T1000 (cell line): ENCODE measurements around the gene UBP1.
A peak's percentile ranks its signal among the peaks of the same experiment; 100 is the strongest.
"Not testable (repeated sequence)": the region's sequence is repeated elsewhere in the genome, so short reads cannot be mapped to it uniquely, and the experiment has no call there.

Experiments used
- DNase-seq: peaks from one replicate; lab custom pipeline; 2025; ENCODE audit warnings: mixed read lengths; lab: John Stamatoyannopoulos, UW

UBP1 gene, protein sequence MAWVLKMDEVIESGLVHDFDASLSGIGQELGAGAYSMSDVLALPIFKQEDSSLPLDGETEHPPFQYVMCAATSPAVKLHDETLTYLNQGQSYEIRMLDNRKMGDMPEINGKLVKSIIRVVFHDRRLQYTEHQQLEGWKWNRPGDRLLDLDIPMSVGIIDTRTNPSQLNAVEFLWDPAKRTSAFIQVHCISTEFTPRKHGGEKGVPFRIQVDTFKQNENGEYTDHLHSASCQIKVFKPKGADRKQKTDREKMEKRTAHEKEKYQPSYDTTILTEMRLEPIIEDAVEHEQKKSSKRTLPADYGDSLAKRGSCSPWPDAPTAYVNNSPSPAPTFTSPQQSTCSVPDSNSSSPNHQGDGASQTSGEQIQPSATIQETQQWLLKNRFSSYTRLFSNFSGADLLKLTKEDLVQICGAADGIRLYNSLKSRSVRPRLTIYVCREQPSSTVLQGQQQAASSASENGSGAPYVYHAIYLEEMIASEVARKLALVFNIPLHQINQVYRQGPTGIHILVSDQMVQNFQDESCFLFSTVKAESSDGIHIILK

DNA sequence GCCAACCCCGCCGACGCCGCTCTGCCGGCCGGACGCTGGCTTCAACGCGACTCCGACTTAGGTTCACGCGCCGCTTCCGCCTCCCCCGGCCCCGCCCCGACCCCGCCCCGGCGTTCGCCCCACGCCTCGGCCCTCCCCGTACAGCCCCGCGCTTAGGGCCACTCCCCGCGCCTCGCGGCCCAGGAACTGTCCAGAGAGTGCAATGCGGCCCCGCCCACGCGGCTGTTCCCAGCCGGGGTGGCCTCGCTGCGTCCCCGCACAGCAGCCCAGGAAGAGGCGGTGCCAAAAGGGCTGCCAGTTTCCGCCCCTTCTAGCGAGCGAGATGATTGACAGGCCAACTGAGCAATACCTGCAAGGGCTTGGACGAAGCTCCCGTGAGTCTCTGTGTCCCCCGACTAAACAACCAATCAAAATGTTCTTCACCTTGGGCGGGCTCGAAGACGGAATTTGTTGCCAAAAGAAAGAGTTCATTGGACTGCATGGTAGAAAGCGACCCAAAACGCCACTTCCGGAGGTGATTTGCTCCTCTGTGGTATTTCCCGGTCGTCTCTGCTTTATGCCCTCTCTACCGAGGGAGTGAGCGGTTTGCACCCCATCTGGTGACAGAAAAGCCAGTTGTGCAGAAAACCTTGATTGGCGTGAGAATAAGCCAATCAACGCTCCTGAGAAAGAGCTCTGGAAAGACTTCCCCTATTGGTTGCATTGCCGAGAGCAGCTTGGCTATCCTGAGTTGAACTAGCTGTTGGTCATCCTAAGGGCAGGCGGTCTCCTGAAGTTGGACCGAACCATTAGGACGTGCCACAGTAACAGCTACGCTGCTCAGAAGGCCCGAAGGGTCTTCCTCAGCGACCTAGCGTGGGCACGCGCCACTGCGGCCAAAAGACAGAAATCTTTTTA, at the start of gene UBP1:
TSS of gene UBP1 (minus strand) at position 78 of the 897 bp plus-strand sequence. CDS start 557 bp downstream, outside the sequence.
- DNase-seq: peak; percentile 99

DNA sequence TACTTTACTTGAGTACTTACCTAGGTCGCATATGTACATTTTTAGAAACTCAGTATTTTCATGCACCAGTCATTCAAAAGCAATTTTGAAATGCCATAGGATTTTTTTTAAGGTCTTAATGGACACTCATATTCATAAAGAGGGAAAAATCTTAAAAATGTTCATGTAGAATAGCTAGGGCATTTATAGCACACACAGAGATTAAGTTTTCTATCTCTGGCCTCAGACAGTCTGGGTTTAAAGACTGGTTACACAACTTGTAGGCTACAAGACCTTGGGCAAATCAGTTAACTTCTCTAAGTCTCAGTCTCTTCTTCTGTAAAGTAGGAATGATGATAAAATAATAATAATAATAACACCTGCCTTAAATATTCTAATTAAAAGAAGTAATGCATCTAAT, 48.5 kb upstream of the UBP1 start:
- DNase-seq: no peak

DNA sequence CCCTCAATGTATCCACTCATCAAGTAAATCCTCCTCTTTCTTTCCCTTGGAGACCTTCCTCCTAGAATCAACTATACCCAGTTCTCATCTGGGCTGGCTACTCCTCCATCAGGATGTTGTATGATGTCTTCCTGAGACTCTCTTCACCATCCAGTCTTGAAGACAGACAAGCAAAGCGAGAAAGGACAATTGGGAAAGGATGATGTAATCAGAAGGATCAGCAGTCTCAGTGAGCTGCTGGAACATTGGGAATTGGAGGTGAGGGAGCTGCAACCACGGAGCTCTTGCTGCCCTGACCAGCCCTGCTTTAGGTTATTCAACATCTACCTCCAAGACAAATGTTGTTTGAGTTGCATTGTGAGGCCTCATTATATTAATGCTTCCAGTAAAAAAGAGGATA, 48.0 kb upstream of the UBP1 start:
- DNase-seq: no peak

DNA sequence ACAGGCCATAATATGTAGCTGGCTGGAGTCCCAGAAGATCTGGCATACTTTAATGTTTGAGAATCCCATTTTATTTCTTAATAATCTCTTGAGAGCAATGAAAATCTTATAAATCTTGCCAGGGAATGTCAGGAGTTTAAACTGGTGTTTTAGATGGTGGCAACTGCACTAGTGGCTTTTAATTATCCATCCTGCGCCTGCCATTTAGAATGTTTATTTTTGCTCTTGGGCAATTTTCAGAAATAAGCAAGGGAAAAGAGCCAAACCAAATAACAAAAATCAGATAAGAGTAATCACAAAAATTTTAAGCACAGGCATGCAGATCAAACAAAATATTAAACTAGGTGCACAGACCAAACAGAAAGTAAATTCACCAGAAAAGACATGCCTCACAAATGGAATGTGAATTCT, 41.9 kb upstream of the UBP1 start:
- DNase-seq: no peak

DNA sequence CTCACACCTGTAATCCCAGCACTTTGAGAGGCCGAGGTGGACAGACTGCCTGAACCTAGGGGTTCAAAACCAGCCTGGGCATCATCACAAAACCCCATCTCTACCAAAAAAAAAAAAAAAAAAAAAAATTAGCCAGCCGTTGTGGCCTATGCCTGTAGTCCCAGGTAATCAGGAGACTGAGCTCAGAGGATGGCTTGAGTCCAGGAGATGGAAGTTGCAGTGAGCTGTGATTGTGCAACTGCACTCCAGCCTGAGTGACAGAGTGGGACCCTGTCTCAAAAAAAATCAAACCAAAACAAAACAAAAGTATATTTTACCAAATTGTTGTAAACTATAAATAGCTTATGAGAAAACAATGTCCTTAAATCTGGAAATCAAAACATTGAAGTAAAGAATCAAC, 34.7 kb upstream of the UBP1 start:
- no peak for DNase-seq

DNA sequence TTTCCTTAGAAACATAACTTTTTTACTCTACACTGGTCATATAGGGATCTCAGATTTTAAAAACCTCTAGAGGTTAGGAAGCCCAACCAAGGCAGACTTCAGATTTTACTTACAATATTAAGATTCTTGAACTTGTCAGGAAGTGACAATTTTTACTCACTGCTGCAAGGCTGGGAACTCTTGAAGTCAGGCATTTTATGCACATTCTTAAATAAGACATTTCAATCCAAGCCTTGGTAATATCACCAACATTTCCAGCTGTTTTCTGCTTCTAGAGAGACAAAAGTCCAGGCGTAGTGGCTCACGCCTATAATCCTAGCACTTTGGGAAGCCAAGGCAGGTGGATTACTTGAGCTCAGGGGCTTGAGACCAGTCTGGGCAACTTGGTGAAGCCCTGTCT, 33.6 kb upstream of the UBP1 start:
- DNase-seq: no peak

DNA sequence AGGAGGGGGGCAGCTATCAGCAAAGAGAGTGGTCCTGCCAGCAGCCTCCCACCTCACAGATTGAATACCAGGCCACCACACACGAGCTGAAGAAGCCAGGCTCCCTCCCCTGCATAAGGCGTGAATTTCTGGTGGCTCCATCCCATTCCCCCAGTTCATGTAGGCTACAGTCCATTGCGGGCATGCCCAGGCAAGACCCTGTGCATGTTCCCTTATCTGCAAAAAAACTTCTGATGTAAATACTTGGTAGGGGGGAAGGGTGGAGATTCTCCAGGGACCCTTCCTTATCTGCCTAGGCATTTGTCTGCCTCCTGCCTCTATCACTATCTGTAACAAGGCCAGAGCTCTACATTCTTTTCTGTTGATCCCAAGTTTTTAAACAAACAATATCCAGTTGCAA, 27.6 kb upstream of the UBP1 start:
- DNase-seq: no peak

DNA sequence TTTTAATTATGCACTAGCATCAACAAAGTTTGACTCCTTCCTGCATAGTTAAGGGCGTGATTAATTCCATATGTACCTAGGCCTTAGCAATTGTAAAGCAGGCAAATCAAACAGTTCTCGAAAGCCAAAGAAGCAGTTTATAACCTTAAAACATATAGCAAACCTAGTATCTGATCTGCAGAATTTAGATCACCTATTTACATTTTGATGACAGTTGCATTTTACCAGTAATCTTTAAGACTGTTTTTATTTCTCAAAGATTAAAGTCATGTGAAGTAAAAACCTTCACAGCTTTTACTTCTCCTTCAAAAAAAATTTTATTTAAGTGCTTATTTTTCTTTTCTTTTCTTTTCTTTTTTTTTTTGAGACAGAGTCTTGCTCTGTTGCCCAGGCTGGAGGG, 20.9 kb upstream of the UBP1 start:
- no peak for DNase-seq

DNA sequence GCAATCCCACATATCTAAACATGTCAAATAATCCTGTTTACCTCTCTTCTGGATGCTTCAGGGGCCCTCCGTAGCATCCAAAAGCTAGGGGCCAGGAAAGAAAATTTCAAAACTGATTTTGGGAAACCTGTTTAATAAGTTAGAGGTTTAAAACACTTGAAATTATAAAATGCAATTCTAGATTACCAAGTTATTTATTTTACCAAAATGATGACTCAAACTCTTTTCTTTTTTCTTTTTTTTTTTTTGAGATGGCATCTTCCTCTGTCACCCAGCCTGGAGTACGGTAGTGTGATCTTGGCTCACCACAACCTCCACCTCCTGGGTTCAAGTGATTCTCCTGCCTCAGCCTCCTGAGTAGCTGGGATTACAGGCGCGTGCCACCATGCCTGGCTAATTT, 19.4 kb upstream of the UBP1 start:
- DNase-seq: not testable (repeated sequence)

DNA sequence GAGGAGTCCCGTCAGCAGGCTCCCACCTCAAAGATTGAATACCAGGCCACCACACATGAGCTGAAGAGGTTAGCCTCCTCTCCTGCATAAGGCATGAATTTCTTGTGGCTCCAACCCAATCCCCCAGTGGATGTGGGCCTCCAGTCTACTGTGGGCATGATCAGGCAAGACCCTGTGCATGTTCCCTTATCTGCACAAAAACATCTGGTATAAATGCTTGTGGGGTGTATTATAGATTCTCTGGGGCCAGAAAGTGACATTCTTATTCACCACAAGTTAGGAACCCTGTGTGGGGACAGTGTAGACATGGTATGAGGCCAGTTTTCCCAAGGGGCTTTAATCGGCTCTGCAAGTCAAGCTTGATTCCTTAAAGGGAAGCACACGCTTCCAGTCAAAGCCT, 18.2 kb upstream of the UBP1 start:
- DNase-seq: no peak

DNA sequence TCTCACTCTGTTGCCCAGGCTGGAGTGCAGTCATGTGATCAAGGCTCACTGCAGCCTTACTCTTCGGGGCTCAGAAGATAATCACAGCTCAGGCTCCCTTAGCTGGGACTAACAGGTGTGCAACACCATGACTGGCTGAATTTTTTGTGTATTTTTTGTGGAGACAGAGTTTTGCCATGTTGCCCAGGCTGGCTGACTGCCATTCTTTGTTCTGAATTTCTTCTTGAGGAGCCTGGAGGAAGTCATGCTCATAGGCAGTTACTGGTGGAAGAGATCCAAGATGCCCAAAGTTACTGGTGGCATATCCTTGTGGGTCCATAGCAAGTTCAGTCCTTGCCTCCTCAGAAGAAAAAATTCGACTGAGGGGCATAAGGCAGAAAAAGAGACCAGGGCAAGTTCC, 16.6 kb upstream of the UBP1 start:
- DNase-seq: no peak

DNA sequence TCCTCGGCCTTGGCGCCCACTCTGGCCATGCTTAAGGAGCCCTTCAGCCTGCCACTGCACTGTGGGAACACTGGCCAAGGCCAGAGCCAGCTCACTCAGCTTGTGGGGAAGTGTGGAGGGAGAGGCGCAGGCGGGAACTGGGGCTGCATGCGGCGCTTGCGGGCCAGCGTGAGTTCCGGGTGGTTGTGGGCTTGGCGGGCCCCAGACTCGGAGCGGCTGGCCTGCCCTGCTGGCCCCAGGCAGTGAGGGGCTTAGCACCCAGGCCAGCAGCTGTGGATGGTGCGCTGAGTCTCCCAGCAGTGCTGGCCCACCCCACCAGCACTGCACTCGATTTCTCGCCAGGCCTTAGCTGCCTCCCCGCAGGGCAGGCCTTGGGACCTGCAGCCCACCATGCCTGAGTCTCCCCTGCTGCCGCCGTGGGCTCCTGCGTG, 13.1 kb upstream of the UBP1 start:
- DNase-seq: no peak

DNA sequence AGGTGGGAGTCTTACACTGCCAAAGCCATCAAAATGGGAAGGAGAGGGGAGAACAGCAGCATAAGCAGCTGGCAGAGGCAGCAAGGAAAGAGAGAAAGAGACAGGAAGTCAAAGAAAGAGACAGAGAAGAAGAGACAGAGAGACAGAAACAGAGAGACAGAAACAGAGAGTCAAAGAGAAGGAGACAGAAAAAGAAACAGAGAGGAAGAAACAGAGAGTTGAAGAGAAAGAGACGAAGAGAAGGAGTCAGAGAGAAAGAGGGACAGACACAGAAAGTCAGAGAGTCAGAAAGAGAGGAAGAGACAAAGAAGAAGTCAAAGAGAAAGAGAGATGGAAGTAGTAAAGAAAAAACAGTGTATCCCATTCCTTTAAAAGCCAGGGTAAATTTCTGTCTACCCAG, 11.8 kb upstream of the UBP1 start:
- not testable (repeated sequence) for DNase-seq

DNA sequence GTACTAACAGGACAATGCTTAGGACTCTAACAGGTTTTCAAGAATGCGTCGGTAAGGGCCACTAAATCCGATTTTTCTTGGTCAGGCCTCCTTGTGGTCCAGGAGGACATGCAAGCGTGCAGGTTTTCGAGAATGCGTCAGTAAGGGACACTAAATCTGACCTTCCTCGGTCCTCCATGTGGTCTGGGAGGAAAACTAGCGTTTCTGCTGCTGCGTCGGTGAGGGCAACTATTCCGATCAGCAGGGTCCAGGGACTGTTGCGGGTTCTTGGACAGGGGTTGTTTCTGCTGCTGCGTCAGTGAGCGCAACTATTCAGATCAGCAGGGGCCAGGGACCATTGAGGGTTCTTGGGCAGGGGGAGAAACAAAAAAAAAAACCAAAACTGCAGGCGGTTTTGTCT, 7.8 kb upstream of the UBP1 start:
- no peak for DNase-seq

DNA sequence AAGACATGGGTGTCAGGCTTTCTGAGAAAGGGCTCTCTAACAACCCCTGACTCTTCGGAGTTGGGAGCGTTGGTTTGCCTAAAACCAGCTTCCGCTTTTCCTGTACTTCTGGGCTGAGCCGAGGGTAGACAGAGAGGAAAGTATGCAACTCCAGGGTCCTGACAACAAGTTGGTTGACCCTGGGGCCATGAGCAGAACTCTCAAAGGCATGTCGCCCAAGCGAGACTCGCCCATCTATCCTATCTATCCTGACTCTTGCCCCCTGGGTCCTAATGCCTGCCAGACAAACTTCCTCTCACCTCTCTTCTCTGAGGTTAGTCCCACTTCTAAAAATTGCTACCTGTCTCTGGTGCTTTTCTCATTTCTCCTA, 7.0 kb upstream of the UBP1 start:
- not testable (repeated sequence) for DNase-seq

DNA sequence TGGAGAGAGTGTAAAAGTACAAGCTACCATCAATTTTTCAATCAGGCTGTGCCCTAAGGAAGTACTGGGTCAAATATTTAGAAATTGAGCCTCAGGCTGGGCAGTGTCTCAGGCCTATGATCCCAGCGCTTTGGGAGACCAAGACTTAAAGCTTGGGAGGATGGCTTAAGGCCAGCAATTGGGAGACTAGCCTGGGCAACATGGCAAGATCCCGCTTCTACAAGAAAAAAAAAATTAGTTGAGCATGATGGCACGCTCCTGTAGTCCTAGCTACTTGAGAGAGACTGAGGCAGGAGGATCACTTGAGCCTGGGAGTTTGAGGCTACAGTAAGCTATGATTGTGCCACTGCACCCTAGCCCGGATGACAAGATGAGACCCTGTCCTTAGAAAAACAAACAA, 2.0 kb upstream of the UBP1 start:
- no peak for DNase-seq

DNA sequence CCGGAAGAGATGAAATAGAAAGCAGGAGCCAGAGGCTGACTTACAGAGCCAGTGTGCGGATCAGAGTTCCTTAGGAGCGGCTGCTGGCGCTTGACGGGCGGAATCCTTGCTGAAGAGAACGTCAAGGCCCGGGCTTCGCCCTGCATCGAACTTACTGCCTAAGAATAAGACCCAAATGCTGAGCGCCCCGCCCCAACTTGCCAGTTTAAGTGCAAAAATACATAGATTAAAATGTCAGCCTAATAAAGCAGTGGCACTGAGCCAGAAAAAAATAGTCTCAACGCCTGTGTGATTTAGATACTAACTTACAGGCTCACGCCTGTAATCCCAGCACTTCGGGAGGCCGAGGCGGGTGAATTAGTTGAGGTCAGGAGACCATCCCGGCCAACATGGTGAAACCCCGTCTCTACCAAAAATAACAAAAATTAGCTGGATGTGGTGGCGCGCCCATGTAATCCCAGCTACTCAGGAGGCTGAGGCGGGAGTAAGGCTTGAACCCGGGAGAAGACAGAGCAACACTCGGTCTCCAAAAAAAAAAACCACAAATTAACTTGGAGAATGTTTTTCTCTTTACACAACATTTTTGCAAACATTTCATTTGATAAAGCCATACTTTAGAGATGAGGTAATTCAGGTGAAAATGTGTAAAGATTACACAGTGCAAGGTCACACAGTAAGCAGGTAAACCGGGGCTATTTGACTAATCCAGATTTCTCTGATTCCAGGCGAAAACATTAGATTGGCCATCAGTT, 1.2 kb upstream of the UBP1 start:
- DNase-seq: no peak

DNA sequence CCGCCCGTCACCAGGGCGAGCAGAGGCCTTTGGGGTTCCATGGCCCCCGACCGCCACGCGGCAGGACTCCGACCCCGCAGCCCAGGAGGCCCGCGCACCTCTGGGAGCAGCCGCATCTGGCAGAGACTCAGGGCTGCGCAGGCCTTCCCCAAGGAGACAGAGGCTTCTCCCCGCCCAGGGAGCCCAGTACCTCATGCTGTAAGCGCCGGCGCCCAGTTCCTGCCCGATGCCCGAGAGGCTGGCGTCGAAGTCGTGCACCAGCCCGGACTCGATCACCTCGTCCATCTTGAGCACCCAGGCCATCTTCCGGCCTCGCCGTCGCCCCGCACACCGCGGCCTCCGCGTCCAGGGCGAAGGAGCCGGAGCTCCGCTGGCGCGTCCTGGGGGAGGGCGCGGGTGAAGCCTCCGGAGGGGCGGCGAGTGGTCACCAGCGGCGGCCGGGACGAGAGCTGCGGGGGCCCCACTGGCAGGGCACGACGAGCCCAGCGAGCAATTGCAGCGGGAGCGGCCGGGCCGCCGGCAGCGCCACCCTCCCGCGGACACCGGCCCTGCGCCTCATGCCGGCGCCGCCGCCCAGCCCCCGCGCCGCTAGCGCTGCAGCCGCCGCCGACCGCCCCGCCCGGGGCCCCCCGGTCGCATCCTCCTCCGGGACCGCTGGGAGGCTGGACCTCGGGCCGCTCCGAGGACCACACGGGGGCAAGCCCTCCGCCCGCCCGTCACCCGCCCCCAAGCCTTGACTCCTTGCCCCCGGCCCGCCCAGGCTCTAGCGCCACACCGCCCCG, 468 bp downstream of the UBP1 start:
- DNase-seq: peak; percentile 29

DNA sequence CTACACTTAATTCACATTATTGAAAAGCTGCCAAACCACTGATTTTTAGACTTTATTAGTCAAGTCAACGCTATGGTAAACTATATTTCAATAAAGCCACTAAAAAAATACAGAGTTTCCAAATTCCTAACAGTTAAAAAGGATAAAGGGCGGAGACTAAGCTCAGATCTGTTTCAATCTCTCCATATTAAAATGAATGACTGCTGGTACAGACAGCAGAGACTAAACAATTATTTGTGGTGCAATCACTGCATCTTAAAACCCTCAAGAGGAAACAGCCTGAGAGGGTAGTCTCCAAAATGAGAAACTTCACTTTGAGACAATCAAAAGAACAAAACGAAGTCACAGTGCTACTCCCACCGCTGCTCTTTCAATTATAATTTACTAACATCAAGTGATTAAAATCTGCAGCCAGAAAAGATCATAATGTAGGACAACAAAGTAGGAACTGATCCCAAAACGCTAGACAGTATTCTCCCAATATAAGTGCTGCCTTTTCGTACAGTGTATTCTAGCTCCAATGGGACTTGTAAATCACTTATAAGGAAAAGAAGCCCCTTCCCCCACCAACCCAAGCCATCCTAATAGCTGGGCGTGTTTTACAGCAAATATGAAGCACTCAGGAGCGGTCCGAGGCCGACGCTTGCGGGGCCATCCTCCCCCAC, 1.2 kb downstream of the UBP1 start:
- DNase-seq: no peak

DNA sequence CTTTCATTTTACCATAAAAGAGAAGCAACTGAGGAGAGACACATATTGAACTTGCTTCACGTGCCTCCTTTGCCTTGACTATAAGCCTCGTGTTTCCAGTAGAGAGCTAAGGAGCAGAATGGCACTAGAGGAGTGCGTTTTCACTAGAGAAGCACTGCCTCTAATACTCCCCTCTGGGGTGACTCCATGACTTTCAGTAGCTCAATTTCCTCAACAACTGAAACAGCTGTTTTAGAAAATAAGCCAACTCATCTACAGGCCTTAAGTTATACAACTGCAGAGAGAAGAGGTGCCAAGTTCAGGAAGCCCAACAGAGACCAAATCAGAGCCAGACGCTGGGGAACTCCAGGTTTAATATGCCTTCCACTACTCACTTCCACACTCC, 1.9 kb downstream of the UBP1 start:
- no peak for DNase-seq
